GM10266 (cell line): ENCODE results near the gene OPCML.

Experiments
- DNase-seq: peaks from one replicate; pipeline ENCODE4 v3.0.0; 2012; ENCODE audit errors: extremely low spot score
- CTCF ChIP-seq: IDR thresholded peaks from 2 replicates; pipeline ENCODE4 v1.5.1; 2012; ENCODE audit warnings: mild to moderate bottlenecking, low read depth; ENCODE audit not compliant: control insufficient read depth, insufficient read depth; ENCODE audit errors: missing control alignments

The OPCML gene

GRCh38 chr11:132876705-132877104 lies 655.6 kb downstream of the OPCML start:
- TF ChIP-seq CTCF, result no peak

DNA sequence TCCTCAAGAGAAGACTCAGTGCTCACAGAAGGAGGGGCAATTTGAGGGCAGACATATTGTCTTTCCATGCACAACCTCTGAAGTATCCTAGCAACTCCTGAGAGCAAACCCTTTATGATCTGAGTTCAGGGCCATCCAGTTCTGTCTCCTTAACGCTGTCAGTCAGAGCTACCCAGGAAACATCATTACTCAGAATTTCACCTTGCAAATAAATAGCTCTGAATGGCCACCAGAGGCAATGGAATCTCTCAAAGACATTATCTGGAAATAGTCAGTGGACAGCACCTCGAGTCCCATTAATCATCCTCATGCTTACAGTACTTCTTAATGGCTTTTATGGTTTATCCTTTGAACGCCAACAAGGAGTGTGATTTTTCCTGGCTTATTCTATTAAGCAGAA lies 656.1 kb downstream of the OPCML start:
- no peak for DNase-seq
- no peak for TF ChIP-seq CTCF

More at GRCh38 chr11:132876705-132877104, 655.6 kb downstream of the OPCML start:
- DNase-seq, result no peak

GRCh38 chr11:132874638-132875037 lies 657.7 kb downstream of the OPCML start:
- DNase-seq, result no peak
- no peak for TF ChIP-seq CTCF

GRCh38 chr11:132873841-132874240 lies 658.5 kb downstream of the OPCML start:
- no peak for TF ChIP-seq CTCF
- DNase-seq, result no peak

GRCh38 chr11:132872211-132872610 lies 660.1 kb downstream of the OPCML start:
- DNase-seq, result no peak
- TF ChIP-seq CTCF, result no peak

GRCh38 chr11:132866783-132867545 lies 665.3 kb downstream of the OPCML start:
- DNase-seq, result no peak
- no peak for TF ChIP-seq CTCF

- no peak for TF ChIP-seq CTCF
- DNase-seq, result no peak
Measured at GRCh38 chr11:132865623-132866022, 666.7 kb downstream of the OPCML start.
